HEK293 (cell line): Measurements from ENCODE around the gene NAV1.

ENCODE experiments used
- CTCF ChIA-PET: fragments of 350-600 bp; formaldehyde crosslinking; extraction: SDS; loops from one replicate; lab custom pipeline; 2021; ENCODE audit warnings: antibody characterized with exemption; lab: Yijun Ruan, JAX
- POLR2A ChIA-PET: fragments of 300-600 bp; formaldehyde crosslinking; extraction: SDS; loops from one replicate; lab custom pipeline; 2020; ENCODE audit warnings: antibody characterized with exemption, inconsistent platforms; lab: Yijun Ruan, JAX
- H3K27ac ChIP-seq: fragments of 200-500 bp; sonication (Bioruptor generic); 2 replicates; pipeline ENCODE4 v1.5.1; 2014; ENCODE audit warnings: low read depth, low read length, control low read depth, inconsistent platforms; ENCODE audit errors: extremely low read depth
- H3K36me3 ChIP-seq, 2 experiments: fragments of 200-500 bp in 1 of 2; sonication (Bioruptor generic) in 1 of 2; 1 replicate in 1 of 2; 2 replicates in 1 of 2; pipeline ENCODE4 v1.5.1; 2014 to 2017; ENCODE audit warnings: inconsistent platforms in 2 of 2, low read length in 2 of 2; ENCODE audit not compliant: control insufficient read depth in 2 of 2, insufficient read depth in 1 of 2
- H3K4me1 ChIP-seq: fragments of 200-500 bp; sonication (Bioruptor generic); 2 replicates; pipeline ENCODE4 v1.5.1; 2014; ENCODE audit warnings: mild to moderate bottlenecking, low read length, inconsistent platforms; ENCODE audit not compliant: control insufficient read depth, insufficient read depth
- H3K4me3 ChIP-seq: 2 replicates; pipeline ENCODE4 v1.5.1; 2011; ENCODE audit warnings: low read depth, mild to moderate bottlenecking, control low read depth, low read length, moderate library complexity
- H3K9me3 ChIP-seq: fragments of 200-500 bp; sonication (Bioruptor generic); 2 replicates; pipeline ENCODE4 v1.5.1; 2014; ENCODE audit warnings: low read depth, low read length, inconsistent platforms; ENCODE audit not compliant: control insufficient read depth, insufficient read depth
- AEBP2 ChIP-seq: fragments of 450-650 bp; formaldehyde crosslinking; IDR thresholded peaks from 2 replicates; pipeline ENCODE4 v1.5.1; 2016; ENCODE audit warnings: missing biosample characterization, missing genetic modification characterization, borderline replicate concordance
- ATF2 ChIP-seq: fragments of 450-650 bp; formaldehyde crosslinking; IDR thresholded peaks from 2 replicates; pipeline ENCODE4 v1.5.1; 2016; ENCODE audit warnings: missing biosample characterization, missing genetic modification characterization, low read depth
- KLF10 ChIP-seq: fragments of 450-650 bp; IDR thresholded peaks from 2 replicates; pipeline ENCODE4 v1.5.1; 2018; ENCODE audit warnings: missing biosample characterization, mild to moderate bottlenecking, missing genetic modification characterization
- KLF16 ChIP-seq: fragments of 450-650 bp; formaldehyde crosslinking; IDR thresholded peaks from 2 replicates; pipeline ENCODE4 v1.5.1; 2017; ENCODE audit warnings: missing biosample characterization, missing genetic modification characterization
- KLF9 ChIP-seq: fragments of 450-650 bp; formaldehyde crosslinking; IDR thresholded peaks from 2 replicates; pipeline ENCODE4 v1.5.1; 2016; ENCODE audit warnings: missing biosample characterization, missing genetic modification characterization, low read depth
- PBX3 ChIP-seq: sonication (generic); formaldehyde crosslinking; IDR thresholded peaks from 2 replicates; pipeline ENCODE4 v1.8.1; 2022; ENCODE audit warnings: mild to moderate bottlenecking, moderate library complexity, missing genetic modification reagents
- SCRT1 ChIP-seq: fragments of 450-650 bp; formaldehyde crosslinking; IDR thresholded peaks from 2 replicates; pipeline ENCODE4 v1.5.1; 2016; ENCODE audit warnings: missing biosample characterization, missing genetic modification characterization, borderline replicate concordance
- SCRT2 ChIP-seq: fragments of 450-650 bp; formaldehyde crosslinking; IDR thresholded peaks from 2 replicates; pipeline ENCODE4 v1.5.1; 2016; ENCODE audit warnings: missing biosample characterization, missing genetic modification characterization
- SETDB1 ChIP-seq: IDR thresholded peaks from one replicate; pipeline ENCODE4 v1.6.1; 2017; ENCODE audit warnings: mild to moderate bottlenecking, low read length, moderate library complexity, mixed read lengths; ENCODE audit not compliant: insufficient read length
- SP2 ChIP-seq: fragments of 450-650 bp; formaldehyde crosslinking; IDR thresholded peaks from 2 replicates; pipeline ENCODE4 v1.5.1; 2016; ENCODE audit warnings: missing biosample characterization, missing genetic modification characterization
- YY1 ChIP-seq: fragments of 450-650 bp; formaldehyde crosslinking; IDR thresholded peaks from 2 replicates; pipeline ENCODE4 v1.5.1; 2018; ENCODE audit warnings: missing biosample characterization, missing genetic modification characterization
- ZBTB26 ChIP-seq: fragments of 450-650 bp; formaldehyde crosslinking; optimal IDR thresholded peaks from 2 replicates; pipeline ENCODE3; 2016; ENCODE audit warnings: missing biosample characterization, mild to moderate bottlenecking, missing genetic modification characterization
- ZBTB6 ChIP-seq: fragments of 450-650 bp; formaldehyde crosslinking; IDR thresholded peaks from 2 replicates; pipeline ENCODE4 v1.5.1; 2017; ENCODE audit warnings: missing biosample characterization, missing genetic modification characterization
- ZBTB8A ChIP-seq: fragments of 450-650 bp; formaldehyde crosslinking; IDR thresholded peaks from 2 replicates; pipeline ENCODE4 v1.5.1; 2016; ENCODE audit warnings: missing biosample characterization, missing genetic modification characterization
- ZFHX2 ChIP-seq: fragments of 450-650 bp; formaldehyde crosslinking; conservative IDR thresholded peaks from 2 replicates; pipeline ENCODE4 v1.5.1; 2016; ENCODE audit warnings: missing biosample characterization, missing genetic modification characterization
- ZNF112 ChIP-seq: fragments of 450-650 bp; formaldehyde crosslinking; IDR thresholded peaks from 2 replicates; pipeline ENCODE4 v1.5.0; 2017; ENCODE audit warnings: missing biosample characterization, missing genetic modification characterization
- ZNF132 ChIP-seq: fragments of 450-650 bp; formaldehyde crosslinking; IDR thresholded peaks from 2 replicates; pipeline ENCODE4 v1.5.1; 2017; ENCODE audit warnings: missing biosample characterization, missing genetic modification characterization, borderline replicate concordance
- ZNF133 ChIP-seq: fragments of 450-650 bp; formaldehyde crosslinking; IDR thresholded peaks from 2 replicates; pipeline ENCODE4 v1.5.1; 2016; ENCODE audit warnings: missing biosample characterization, missing genetic modification characterization
- ZNF292 ChIP-seq: fragments of 450-650 bp; formaldehyde crosslinking; IDR thresholded peaks from 2 replicates; pipeline ENCODE4 v1.5.1; 2016; ENCODE audit warnings: low read depth, missing biosample characterization, missing genetic modification characterization, borderline replicate concordance
- ZNF302 ChIP-seq: fragments of 450-650 bp; formaldehyde crosslinking; IDR thresholded peaks from 2 replicates; pipeline ENCODE4 v1.5.1; 2016; ENCODE audit warnings: missing biosample characterization, missing genetic modification characterization, low read depth
- ZNF335 ChIP-seq: fragments of 450-650 bp; formaldehyde crosslinking; conservative IDR thresholded peaks from 2 replicates; pipeline ENCODE4 v1.5.1; 2016; ENCODE audit warnings: missing biosample characterization, missing genetic modification characterization
- ZNF549 ChIP-seq: fragments of 450-650 bp; IDR thresholded peaks from 2 replicates; pipeline ENCODE4 v1.5.1; 2018; ENCODE audit warnings: missing biosample characterization, missing genetic modification characterization, mild to moderate bottlenecking, inconsistent platforms, moderate library complexity

NAV1 gene

GRCh38 chr1:201505503-201505890 is 33.4 kb upstream of the NAV1 start:
- H3K4me3 ChIP-seq, result peak overlapping the region; percentile 6; the same call in 1 of the 2 replicates
- TF ChIP-seq ZNF112 (tag by site-specific recombination) (no peak), ZNF133 (tag by site-specific recombination) (no peak), ZBTB6 (tag by site-specific recombination) (no peak), SP2 (tag by site-specific recombination) (peak; percentile 22; the same call in 1 of the 2 replicates), ZFHX2 (tag by site-specific recombination) (0 out of 2 replicates have a peak, but pooled peaks have one; percentile 37)
- no peaks in the 10 kb centered on the region; the same call in none of the 2 replicates for H3K4me1 ChIP-seq
- H3K27ac ChIP-seq, result no peak overlapping the region
- POLR2A ChIA-PET, result interaction anchor here (0.9 to 1.9 kb wide), 5 partner anchors 9 to 35 kb away, joined by 3 to 6 read pairs (median 4); partner anchors contain the start of gene NAV1
- no peaks in the 10 kb centered on the region for H3K36me3 ChIP-seq
- no peaks in the 10 kb centered on the region for H3K9me3 ChIP-seq
- CTCF ChIA-PET, result interaction anchor here (0.6 to 1.0 kb wide), 6 partner anchors 24 to 286 kb away, joined by 3 to 14 read pairs (median 4); no protein-coding TSS in a partner anchor

GRCh38 chr1:201506092-201506491 is 32.8 kb upstream of the NAV1 start:
- H3K4me3 ChIP-seq, result peak overlapping the region; percentile 62
- H3K4me1 ChIP-seq, result no peaks in the 10 kb centered on the region; the same call in none of the 2 replicates
- CTCF ChIA-PET, result interaction anchor here (0.6 to 2.0 kb wide), 7 partner anchors 20 to 654 kb away, joined by 3 to 14 read pairs (median 5); no protein-coding TSS in a partner anchor
- H3K36me3 ChIP-seq, result no peaks in the 10 kb centered on the region
- H3K9me3 ChIP-seq, result no peaks in the 10 kb centered on the region
- POLR2A ChIA-PET, result interaction anchor here (0.9 to 1.3 kb wide), 4 partner anchors 10 to 32 kb away, joined by 3 to 5 read pairs (median 4); partner anchors contain the start of gene NAV1
- TF ChIP-seq AEBP2 (tag by site-specific recombination) (no peak), SETDB1 (no peak), ZNF292 (tag by site-specific recombination) (no peak), SCRT1 (tag by site-specific recombination) (no peak), KLF10 (tag by site-specific recombination) (no peak), YY1 (tag by site-specific recombination) (no peak)
- no peak overlapping the region for H3K27ac ChIP-seq

GRCh38 chr1:201506557-201507359 is 32.2 kb upstream of the NAV1 start, which contains the start of gene CSRP1:
Gene CSRP1 (minus strand): TSS chr1:201507123. CDS start chr1:201496303, 10,820 bp downstream.
- H3K36me3 ChIP-seq, result no peaks in the 10 kb centered on the region
- no peaks in the 10 kb centered on the region for H3K9me3 ChIP-seq
- H3K27ac ChIP-seq, result peak within 1 kb of the TSS; percentile 6; the same call in 1 of the 2 replicates
- CTCF ChIA-PET, result interaction anchor here (0.6 to 2.0 kb wide), 12 partner anchors 9 to 655 kb away, joined by 3 to 18 read pairs (median 4); no protein-coding TSS in a partner anchor
- peak within 1 kb of the TSS; percentile 62 for H3K4me3 ChIP-seq
- H3K4me1 ChIP-seq, result no peaks in the 10 kb centered on the region; the same call in none of the 2 replicates
- POLR2A ChIA-PET, result interaction anchor here (0.6 to 1.4 kb wide), 8 partner anchors 9 to 38 kb away, joined by 3 to 10 read pairs (median 5); partner anchors contain the start of gene PHLDA3
- TF ChIP-seq ZBTB26 (tag by site-specific recombination) (peak; percentile 44), KLF16 (0 out of 2 replicates have a peak, but pooled peaks have one; percentile 34), ZNF302 (no peak), KLF9 (tag by site-specific recombination) (peak; percentile 42; the same call in 1 of the 2 replicates), KLF10 (tag by site-specific recombination) (peak; percentile 75), ZBTB8A (peak; percentile 35; the same call in 1 of the 2 replicates), ZNF549 (tag by site-specific recombination) (no peak), ZNF335 (peak; percentile 14; the same call in 1 of the 2 replicates), ZNF132 (tag by site-specific recombination) (no peak), SCRT2 (no peak), ATF2 (tag by site-specific recombination) (no peak), SP2 (tag by site-specific recombination) (peak; percentile 58), PBX3 (CRISPR knock-in tag) (0 out of 2 replicates have a peak, but pooled peaks have one; percentile 47)
